22Rv1 (cell line): ENCODE data around the gene TSPAN33.
"Not testable (repeated sequence)": the region's sequence is repeated elsewhere in the genome, so short reads cannot be mapped to it uniquely, and the experiment has no call there.

Source experiments
- H3K27ac ChIP-seq: fragments of 450-650 bp; 2 replicates; pipeline ENCODE4 v1.5.1; 2017
- CTCF ChIP-seq: fragments of 450-650 bp; IDR thresholded peaks from 2 replicates; pipeline ENCODE4 v1.5.1; 2017; ENCODE audit warnings: mild to moderate bottlenecking
- ZFX ChIP-seq: fragments of 450-650 bp; IDR thresholded peaks from 2 replicates; pipeline ENCODE4 v1.6.1; 2017; ENCODE audit warnings: antibody characterized with exemption, borderline replicate concordance

Gene TSPAN33

GRCh38 chr7:129167817-129168216 is 23.3 kb downstream of the TSPAN33 start:
- no peak for TF ChIP-seq ZFX
- TF ChIP-seq CTCF, result no peak
- no peak overlapping the region for H3K27ac ChIP-seq

GRCh38 chr7:129168231-129169021 is 23.9 kb downstream of the TSPAN33 start:
- no peak overlapping the region for H3K27ac ChIP-seq
- TF ChIP-seq ZFX (no peak), CTCF (no peak)

GRCh38 chr7:129169171-129169671 is 24.7 kb downstream of the TSPAN33 start:
- H3K27ac ChIP-seq, result no peak overlapping the region
- TF ChIP-seq ZFX (no peak), CTCF (no peak)

GRCh38 chr7:129169686-129170440 is 25.4 kb downstream of the TSPAN33 start:
- TF ChIP-seq CTCF (no peak), ZFX (no peak)
- no peak overlapping the region for H3K27ac ChIP-seq

GRCh38 chr7:129170441-129171021 is 26.0 kb downstream of the TSPAN33 start:
- H3K27ac ChIP-seq, result no peak overlapping the region

GRCh38 chr7:129173861-129174260 is 29.4 kb downstream of the TSPAN33 start:
- H3K27ac ChIP-seq, result not testable (repeated sequence)

More at GRCh38 chr7:129170441-129171021, 26.0 kb downstream of the TSPAN33 start:
- TF ChIP-seq CTCF (no peak), ZFX (no peak)

- TF ChIP-seq CTCF, result no peak
- no peak for TF ChIP-seq ZFX
- no peak overlapping the region for H3K27ac ChIP-seq
Measured at GRCh38 chr7:129176916-129177710, 32.6 kb downstream of the TSPAN33 start.
